ENCODE measurements around the gene SP1. TPM values are rescaled to one million over a fixed set of nuclear protein-coding genes. Genes with fewer than 3 reads are reported as not detected.

SP1 gene
- total and polyA plus RNA-seq, 9 of the 15 experiments (the other 6 are each of a cell fraction or from before 2014, with no cell fraction given), result 8.0 to 65.5 (median 41.6) TPM

GRCh38 chr12:53380104-53380793, at the start of gene SP1 (continued):
- TF ChIP-seq, protein P1, sequence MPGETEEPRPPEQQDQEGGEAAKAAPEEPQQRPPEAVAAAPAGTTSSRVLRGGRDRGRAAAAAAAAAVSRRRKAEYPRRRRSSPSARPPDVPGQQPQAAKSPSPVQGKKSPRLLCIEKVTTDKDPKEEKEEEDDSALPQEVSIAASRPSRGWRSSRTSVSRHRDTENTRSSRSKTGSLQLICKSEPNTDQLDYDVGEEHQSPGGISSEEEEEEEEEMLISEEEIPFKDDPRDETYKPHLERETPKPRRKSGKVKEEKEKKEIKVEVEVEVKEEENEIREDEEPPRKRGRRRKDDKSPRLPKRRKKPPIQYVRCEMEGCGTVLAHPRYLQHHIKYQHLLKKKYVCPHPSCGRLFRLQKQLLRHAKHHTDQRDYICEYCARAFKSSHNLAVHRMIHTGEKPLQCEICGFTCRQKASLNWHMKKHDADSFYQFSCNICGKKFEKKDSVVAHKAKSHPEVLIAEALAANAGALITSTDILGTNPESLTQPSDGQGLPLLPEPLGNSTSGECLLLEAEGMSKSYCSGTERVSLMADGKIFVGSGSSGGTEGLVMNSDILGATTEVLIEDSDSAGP (CRISPR knock-in tag; IDR thresholded peaks at IDR 0.05), result no peak
- TF ChIP-seq, protein P2, sequence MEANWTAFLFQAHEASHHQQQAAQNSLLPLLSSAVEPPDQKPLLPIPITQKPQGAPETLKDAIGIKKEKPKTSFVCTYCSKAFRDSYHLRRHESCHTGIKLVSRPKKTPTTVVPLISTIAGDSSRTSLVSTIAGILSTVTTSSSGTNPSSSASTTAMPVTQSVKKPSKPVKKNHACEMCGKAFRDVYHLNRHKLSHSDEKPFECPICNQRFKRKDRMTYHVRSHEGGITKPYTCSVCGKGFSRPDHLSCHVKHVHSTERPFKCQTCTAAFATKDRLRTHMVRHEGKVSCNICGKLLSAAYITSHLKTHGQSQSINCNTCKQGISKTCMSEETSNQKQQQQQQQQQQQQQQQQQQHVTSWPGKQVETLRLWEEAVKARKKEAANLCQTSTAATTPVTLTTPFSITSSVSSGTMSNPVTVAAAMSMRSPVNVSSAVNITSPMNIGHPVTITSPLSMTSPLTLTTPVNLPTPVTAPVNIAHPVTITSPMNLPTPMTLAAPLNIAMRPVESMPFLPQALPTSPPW (CRISPR knock-in tag; IDR thresholded peaks at IDR 0.05), result peak; percentile 100
- TF ChIP-seq SNRNP70 (optimal IDR thresholded peaks at IDR 0.05; ENCODE audit: low read depth, low read length), result no peak
- TF ChIP-seq ZNF655 (CRISPR knock-in tag; IDR thresholded peaks at IDR 0.05), result no peak
- no peak for TF ChIP-seq PTTG1 (tag; IDR thresholded peaks at IDR 0.05; ENCODE audit: low read depth)
- no peak for TF ChIP-seq ZNF212 (CRISPR knock-in tag; IDR thresholded peaks at IDR 0.05)
- no peak for TF ChIP-seq ZNF431 (CRISPR knock-in tag; IDR thresholded peaks at IDR 0.05)
- TF ChIP-seq FOXA1 (IDR thresholded peaks at IDR 0.05; ENCODE audit: borderline replicate concordance), result no peak
- TF ChIP-seq ZBTB33 (CRISPR knock-in tag; IDR thresholded peaks at IDR 0.05), result no peak
- TF ChIP-seq, protein P3, sequence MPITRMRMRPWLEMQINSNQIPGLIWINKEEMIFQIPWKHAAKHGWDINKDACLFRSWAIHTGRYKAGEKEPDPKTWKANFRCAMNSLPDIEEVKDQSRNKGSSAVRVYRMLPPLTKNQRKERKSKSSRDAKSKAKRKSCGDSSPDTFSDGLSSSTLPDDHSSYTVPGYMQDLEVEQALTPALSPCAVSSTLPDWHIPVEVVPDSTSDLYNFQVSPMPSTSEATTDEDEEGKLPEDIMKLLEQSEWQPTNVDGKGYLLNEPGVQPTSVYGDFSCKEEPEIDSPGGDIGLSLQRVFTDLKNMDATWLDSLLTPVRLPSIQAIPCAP (CRISPR knock-in tag; IDR thresholded peaks at IDR 0.05; ENCODE audit: borderline replicate concordance), result no peak
- TF ChIP-seq CEBPG (CRISPR knock-in tag; IDR thresholded peaks at IDR 0.05), result no peak
- no peak for TF ChIP-seq CEBPG (tag; conservative IDR thresholded peaks at IDR 0.05 in 1 of 2, IDR thresholded peaks at IDR 0.05 in 1 of 2)
- TF ChIP-seq, protein P4, sequence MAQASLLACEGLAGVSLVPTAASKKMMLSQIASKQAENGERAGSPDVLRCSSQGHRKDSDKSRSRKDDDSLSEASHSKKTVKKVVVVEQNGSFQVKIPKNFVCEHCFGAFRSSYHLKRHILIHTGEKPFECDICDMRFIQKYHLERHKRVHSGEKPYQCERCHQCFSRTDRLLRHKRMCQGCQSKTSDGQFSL (CRISPR knock-in tag; IDR thresholded peaks at IDR 0.05), result peak; percentile 98
- TF ChIP-seq, protein P4 (tag; IDR thresholded peaks at IDR 0.05), result peak in 1 of 2 experiments; percentile 98; a peak in 2 of 4 replicates
- TF ChIP-seq ZNF280B (CRISPR knock-in tag; IDR thresholded peaks at IDR 0.05), result no peak
- peak; percentile 77 for TF ChIP-seq SP1 (CRISPR knock-in tag; IDR thresholded peaks at IDR 0.05)
